Daoy (cell line): ENCODE measurements around the gene CDKN2B-AS1. TPM values are rescaled to one million over a fixed set of nuclear protein-coding genes. Genes with fewer than 3 reads are reported as not detected.

ENCODE experiments used
- DNase-seq: peaks from one replicate; pipeline ENCODE4 v3.0.0-alpha.2; 2015; ENCODE audit warnings: low read depth
- total RNA-seq: library from RNA; depleted of rRNA; stranded (reverse); fragments of >200 nt; shearing (Covaris generic); gene quantifications from 2 replicates; pipeline ENCODE4 v1.2.3, GENCODE V29; 2014

CDKN2B-AS1 gene
- total RNA-seq, 1 experiment from 2014 or later, result not detected

DNA sequence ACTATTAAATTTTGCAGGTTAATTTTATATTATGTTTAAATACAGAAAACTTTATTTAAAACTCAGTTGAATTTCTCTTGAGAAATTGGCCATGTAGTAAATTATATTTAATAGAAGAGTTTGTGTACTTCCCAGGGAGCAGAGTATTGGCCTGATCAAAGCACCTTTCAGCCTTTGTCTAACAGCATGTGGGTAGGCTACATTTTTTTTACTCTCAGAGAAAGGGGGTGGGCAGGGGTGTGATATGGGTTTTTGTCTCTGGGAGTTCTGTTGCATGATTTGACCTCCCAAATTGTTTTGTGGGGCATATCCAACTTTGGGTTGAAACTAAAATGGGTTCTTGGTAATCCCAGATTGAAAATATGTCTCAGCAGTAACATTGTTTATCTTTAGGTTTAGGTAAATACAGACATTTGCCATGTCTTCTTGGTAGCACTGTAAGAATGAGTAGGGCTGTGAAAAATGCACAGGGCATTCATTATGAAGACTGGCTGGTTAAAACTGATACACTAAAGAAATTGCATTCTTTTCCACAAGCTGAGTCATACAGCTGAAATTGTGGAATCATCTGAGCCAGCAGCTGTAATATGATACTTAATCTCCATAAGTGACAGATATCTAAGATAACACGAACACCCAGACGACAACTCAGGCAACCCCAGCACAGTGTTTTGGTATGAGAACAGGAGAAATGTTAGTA lies 89.9 kb downstream of the CDKN2B-AS1 start:
- DNase-seq, result no peak

GRCh38 chr9:22088053-22088716 lies 93.6 kb downstream of the CDKN2B-AS1 start:
- no peak for DNase-seq

DNA sequence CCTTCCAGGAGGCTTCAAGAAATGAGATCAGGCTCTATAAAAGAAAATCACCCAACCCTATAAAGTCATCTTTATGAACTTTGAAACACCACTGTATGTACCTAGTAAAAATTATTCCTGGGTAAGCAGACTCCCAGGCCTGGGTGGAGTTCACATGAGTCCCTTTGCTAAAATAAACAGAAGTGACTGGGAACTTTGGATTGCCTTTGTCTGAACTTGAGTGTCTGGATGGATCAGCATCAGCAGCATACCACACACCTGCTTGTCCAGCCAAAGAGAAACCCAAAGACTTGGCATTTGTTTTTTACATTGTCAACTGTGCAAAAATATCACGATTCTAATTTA lies 94.1 kb downstream of the CDKN2B-AS1 start:
- no peak for DNase-seq

- DNase-seq, result no peak
Measured at GRCh38 chr9:22097707-22098106, 103.1 kb downstream of the CDKN2B-AS1 start.

- DNase-seq, result no peak
Measured at GRCh38 chr9:22098643-22099332, 104.2 kb downstream of the CDKN2B-AS1 start.

DNA sequence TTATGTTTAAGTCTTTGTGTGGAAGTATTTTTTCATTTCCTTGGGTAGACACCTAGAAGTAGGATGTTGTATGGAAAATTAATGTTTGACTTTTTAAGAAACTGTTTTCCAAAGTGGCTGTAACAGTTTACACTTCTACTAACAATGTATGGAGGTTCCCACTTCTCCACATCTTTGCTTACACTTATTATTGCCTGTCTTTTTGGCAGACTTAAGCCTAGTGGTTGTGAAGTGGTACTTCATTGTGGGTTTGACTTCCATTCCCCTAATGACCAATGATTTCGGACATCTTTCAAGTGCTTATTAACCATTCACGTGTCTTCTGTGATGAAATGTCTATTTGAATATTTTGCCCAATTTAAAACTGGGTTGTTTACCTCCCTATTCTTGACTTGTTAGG lies 106.0 kb downstream of the CDKN2B-AS1 start:
- DNase-seq, result no peak

GRCh38 chr9:22102146-22103053 lies 107.8 kb downstream of the CDKN2B-AS1 start:
- DNase-seq, result no peak

- DNase-seq, result no peak
Measured at GRCh38 chr9:22103685-22104575, 109.3 kb downstream of the CDKN2B-AS1 start.

- no peak for DNase-seq
Measured at GRCh38 chr9:22105005-22105722, 110.6 kb downstream of the CDKN2B-AS1 start.

DNA sequence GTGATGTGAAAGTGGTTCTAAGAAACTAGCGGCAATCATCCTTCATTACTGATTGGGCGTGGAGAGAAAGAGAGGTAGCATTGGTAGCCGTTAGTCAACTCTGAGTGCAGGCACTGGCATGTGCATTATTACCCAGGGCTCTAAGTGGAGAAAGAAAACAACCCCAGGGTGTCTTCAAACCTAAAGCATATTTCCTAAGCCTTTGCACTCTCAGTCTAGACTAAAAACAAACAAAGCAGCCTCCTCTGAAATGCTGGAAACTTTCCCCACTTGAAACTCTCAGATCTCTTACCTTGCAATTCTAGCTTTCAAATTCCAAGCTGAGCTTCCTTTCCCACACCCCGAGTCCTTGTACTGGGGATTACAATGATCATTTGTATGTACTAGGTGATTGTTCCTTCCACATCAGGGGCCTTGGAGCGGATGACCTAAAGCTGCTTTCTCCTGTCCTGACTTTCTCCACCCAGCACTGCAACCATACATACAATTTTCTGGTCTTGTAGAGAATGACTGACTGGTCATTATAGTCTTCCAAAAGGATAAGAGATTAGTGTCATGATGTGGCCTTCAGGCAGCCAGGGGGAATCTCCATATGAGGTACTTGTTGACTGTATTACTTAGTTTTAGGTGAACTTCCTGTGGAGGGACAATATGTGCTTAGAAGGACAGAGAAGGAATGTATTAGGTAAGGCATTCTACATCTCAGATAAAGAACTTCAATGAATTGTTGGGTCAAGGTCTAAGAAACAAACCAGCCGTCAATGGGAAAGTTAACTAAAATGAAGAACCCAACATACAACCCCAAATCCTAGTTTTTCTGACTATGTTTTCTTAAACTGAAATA lies 112.8 kb downstream of the CDKN2B-AS1 start:
- DNase-seq, result no peak

GRCh38 chr9:22108581-22109370 lies 114.2 kb downstream of the CDKN2B-AS1 start:
- no peak for DNase-seq

DNA sequence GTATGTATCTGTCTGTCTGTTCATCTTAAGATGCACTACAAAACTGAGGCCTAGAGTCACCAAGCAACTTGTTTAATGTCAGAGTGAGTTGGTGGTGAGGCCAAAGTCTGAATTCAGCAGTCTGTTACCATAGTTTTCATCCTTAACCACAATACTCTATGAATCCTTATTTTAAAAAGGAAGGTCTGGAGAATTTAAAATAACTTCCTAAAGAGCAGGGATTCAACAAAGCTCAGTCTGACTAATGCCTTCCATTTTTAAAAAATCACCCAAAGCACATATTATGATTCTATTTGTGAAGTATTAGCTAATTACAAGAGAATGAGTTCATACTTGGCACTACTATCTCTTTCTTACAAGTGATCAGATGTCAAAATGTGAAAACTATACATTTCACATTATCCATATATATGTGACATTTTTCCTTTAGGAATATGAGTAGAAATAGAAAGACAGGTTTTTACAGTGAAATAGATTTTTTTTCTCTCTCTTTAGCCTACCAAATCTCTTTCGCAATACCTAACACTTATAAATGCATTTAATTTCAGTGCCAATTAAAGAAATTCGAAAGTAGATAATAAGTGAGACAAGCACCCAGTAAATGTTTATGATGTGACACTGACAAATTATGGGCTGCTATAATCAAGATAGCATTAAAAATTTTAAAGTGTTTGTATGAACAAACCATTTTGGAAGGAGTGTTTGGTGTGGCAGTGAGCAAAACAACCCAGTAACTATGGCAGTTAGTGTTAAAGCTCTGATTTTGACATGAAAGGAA lies 116.8 kb downstream of the CDKN2B-AS1 start:
- DNase-seq, result no peak

DNA sequence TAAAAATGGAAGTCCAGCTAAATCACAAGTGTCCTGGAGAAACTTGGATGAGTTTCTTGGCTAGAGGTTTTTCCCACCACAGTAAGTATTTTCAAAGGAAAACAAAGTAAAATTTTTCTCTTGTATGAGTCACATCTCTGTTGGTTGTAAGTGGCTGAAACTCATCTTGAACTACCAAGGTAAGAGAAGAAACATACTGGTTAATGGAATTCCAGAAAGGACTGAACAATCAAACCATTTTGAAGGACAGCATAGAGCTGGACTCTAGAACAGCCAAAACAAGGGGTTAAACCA lies 117.3 kb downstream of the CDKN2B-AS1 start:
- no peak for DNase-seq

DNA sequence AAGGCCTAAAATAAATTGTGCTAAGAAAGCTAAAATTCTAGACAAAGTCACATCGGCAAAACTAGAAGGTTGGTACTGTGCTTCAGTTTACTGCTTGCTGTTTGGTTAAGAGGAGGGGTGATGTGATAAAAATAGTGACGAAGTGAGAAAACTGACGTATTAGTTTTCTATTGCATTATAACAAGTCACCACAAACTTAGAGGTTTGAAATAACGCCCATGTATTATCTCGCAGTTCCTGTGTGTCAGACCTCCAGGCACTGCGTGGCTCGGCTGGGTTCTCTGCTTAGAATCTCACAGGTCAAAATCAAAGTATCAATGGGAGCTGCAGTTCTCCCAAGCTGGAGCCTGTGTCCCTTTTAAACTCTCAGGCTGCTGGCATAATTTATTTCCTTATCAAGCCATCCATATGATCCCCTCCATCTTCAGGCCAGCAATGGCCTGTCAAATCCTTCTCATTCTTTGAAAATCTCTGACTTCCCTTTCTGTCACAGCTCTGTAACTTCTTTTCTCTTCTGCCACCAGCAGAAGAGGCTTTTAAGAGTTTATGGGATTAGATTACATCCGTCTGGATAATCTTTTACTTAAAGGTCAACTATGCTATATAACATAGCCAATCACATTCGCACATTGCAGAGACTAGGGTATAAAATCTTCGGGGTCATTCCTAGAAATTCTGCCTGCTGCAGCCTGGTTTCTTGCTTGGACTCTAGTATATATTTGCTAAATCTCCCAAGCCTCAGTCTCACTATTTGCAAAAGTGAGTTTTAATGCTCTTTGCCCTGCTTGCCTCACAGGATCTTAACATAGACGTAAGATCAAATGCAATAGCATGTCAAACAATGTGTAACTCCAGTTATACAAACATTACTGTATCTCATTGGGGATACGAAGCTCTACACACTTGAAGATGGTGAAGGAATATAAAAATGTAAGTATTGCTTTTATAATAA lies 118.6 kb downstream of the CDKN2B-AS1 start:
- DNase-seq, result no peak

DNA sequence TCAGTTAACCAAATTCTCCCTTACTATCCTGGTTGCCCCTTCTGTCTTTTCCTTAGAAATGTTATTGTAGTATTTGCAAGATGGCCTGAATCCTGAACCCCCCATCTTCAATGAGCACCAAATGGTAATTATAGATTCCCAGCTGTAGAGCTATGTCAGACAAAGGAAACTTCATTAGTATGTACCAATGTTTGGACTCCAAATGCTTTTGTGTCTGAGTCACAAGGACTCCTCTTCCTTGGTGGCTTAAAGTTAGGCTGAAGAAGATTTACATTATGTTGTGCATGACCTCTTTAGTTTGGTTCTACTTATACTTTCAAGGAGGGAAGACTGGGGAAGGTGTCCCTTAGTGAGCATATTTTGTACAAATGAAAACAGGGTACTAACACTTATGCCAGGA lies 120.4 kb downstream of the CDKN2B-AS1 start:
- no peak for DNase-seq

GRCh38 chr9:22116758-22117157 lies 122.2 kb downstream of the CDKN2B-AS1 start:
- no peak for DNase-seq
